ENCODE measurements around the gene TTC4.

The TTC4 gene

GRCh38 chr1:54745274-54745673 lies 29.6 kb downstream of the TTC4 start:
- DNase-seq (ENCODE audit: low read depth): no peak
- TF ChIP-seq, protein P1, sequence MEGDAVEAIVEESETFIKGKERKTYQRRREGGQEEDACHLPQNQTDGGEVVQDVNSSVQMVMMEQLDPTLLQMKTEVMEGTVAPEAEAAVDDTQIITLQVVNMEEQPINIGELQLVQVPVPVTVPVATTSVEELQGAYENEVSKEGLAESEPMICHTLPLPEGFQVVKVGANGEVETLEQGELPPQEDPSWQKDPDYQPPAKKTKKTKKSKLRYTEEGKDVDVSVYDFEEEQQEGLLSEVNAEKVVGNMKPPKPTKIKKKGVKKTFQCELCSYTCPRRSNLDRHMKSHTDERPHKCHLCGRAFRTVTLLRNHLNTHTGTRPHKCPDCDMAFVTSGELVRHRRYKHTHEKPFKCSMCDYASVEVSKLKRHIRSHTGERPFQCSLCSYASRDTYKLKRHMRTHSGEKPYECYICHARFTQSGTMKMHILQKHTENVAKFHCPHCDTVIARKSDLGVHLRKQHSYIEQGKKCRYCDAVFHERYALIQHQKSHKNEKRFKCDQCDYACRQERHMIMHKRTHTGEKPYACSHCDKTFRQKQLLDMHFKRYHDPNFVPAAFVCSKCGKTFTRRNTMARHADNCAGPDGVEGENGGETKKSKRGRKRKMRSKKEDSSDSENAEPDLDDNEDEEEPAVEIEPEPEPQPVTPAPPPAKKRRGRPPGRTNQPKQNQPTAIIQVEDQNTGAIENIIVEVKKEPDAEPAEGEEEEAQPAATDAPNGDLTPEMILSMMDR (conservative IDR thresholded peaks at IDR 0.05; ENCODE audit: low read length): no peak

DNA sequence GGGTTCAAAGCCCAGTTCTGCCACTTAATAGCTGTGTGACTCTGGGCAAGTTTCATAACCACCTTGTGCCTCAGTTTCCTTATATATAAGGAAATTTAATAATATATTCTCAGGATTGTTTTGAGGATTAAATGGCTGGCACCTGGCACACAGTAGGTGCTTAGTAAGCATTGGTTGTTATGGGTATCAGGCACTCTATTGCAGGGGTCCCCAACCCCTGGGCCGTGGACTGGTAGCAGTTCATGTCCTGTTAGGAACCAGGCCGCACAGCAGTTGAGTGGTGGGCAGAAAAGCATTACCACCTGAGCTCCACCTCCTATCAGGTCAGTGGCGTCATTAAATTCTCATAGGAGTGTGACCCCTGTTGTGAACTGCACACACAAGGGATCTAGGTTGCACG lies 30.2 kb downstream of the TTC4 start:
- no peak for DNase-seq (ENCODE audit: low read depth)
- H3K4me3 ChIP-seq (ENCODE audit: low read length): no peak overlapping the region
- TF ChIP-seq, protein P1 (conservative IDR thresholded peaks at IDR 0.05; ENCODE audit: low read length): no peak

More at GRCh38 chr1:54745274-54745673, 29.6 kb downstream of the TTC4 start:
- H3K4me3 ChIP-seq (ENCODE audit: low read length): no peak overlapping the region

DNA sequence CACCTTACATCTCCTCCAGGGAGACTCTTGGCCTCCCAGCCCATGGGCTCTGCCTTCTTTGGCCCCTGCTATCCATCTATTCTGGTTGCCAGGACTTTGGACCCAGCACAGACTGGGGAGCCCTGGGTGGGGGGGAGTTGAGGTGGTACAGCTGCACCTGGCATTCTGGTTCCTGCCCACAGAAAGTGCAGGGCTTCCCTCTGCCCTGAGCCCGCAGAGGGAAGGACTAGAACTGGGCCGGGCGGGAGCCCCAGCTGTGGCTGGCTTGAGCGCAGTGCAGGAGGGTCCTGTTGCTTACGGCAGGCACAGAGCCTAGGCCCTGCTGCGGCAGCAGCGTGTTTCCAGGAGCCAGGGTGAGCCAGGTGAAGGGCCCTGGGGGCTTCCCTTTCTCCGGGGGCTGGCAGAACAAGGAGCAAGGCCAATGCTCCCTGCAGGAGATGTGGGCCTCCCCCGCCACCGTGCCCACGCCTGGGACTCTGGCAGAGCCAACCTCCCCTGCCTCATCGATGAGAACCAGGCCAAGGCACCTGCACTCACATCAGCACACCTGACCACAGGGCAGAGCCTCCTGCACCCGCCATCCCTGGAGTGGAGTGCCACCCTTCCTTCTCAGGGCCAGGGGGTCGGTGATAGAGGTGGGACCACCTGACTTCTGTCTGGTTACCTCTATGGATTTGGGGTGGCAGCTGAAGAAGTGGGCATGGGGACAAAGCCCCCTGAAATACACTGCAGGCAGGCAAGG lies 32.6 kb downstream of the TTC4 start:
- TF ChIP-seq, protein P1 (conservative IDR thresholded peaks at IDR 0.05; ENCODE audit: low read length): no peak
- no peak for DNase-seq (ENCODE audit: low read depth)
- H3K4me3 ChIP-seq (ENCODE audit: low read length): no peak overlapping the region

- no peak overlapping the region for H3K4me3 ChIP-seq (ENCODE audit: low read length)
- TF ChIP-seq, protein P1 (conservative IDR thresholded peaks at IDR 0.05; ENCODE audit: low read length): no peak
Measured at GRCh38 chr1:54750596-54750995, 34.9 kb downstream of the TTC4 start.

GRCh38 chr1:54751426-54751825 lies 35.8 kb downstream of the TTC4 start:
- TF ChIP-seq, protein P1 (conservative IDR thresholded peaks at IDR 0.05; ENCODE audit: low read length): no peak
- DNase-seq (ENCODE audit: low read depth): no peak
- H3K4me3 ChIP-seq (ENCODE audit: low read length): no peak overlapping the region

More at GRCh38 chr1:54750596-54750995, 34.9 kb downstream of the TTC4 start:
- DNase-seq (ENCODE audit: low read depth): no peak

- TF ChIP-seq, protein P1 (conservative IDR thresholded peaks at IDR 0.05; ENCODE audit: low read length): no peak
- no peak for DNase-seq (ENCODE audit: low read depth)
- H3K4me3 ChIP-seq (ENCODE audit: low read length): no peak overlapping the region
Measured at GRCh38 chr1:54754045-54754444, 38.4 kb downstream of the TTC4 start.

All from AG10803 (cell line).